A549 (cell line): ENCODE results near the gene NAA25. TPM values are rescaled to one million over a fixed set of nuclear protein-coding genes. Genes with fewer than 3 reads are reported as not detected.

Source experiments
- ATAC-seq, 2 experiments: fragments of 200-7000 bp in 1 of 2; fragments of >200 bp in 1 of 2; cut with Nextera tagmentation in 1 of 2; cut with Tn5 transposase in 1 of 2; 3 replicates each; pipeline versions ENCODE4 v1.8.0 to v1.9.1; 2018 to 2020; ENCODE audit warnings: mild to moderate bottlenecking in 1 of 2, moderate library complexity in 1 of 2
- CTCF ChIA-PET: fragments of 300-600 bp; sonication (Branson Sonifier 250); formaldehyde crosslinking; extraction: SDS; loops from one replicate; lab custom pipeline; 2021; ENCODE audit warnings: antibody characterized with exemption, inconsistent platforms; lab: Yijun Ruan, JAX
- POLR2A ChIA-PET: fragments of 350-600 bp; formaldehyde crosslinking; extraction: SDS; loops from one replicate; lab custom pipeline; 2021; ENCODE audit warnings: antibody characterized with exemption, inconsistent platforms; lab: Yijun Ruan, JAX
- DNase-seq, 2 experiments: peaks; one replicate each; pipeline versions ENCODE4 v3.0.0 to v3.0.0-alpha.2; 2011 to 2016; ENCODE audit warnings: low read depth in 1 of 2, low spot score in 1 of 2
- FAIRE-seq: peaks from 2 replicates; lab custom pipeline; 2011; peaks lifted over from hg19 to GRCh38; lab: Jason Lieb, UNC
- H3K27ac ChIP-seq, 2 experiments: fragments of >200 bp; sonication (Bioruptor Twin); formaldehyde crosslinking; 3 replicates each; pipeline ENCODE4 v1.5.1; 2016 to 2017
- H3K4me1 ChIP-seq: fragments of >200 bp; sonication (Bioruptor Twin); formaldehyde crosslinking; 3 replicates; pipeline ENCODE4 v1.6.1; 2016
- H3K4me2 ChIP-seq: fragments of >200 bp; sonication (Bioruptor Twin); formaldehyde crosslinking; 3 replicates; pipeline ENCODE4 v1.6.1; 2016
- H3K4me3 ChIP-seq: fragments of >200 bp; sonication (Bioruptor Twin); formaldehyde crosslinking; 3 replicates; pipeline ENCODE4 v1.5.1; 2016
- H3K9me3 ChIP-seq: fragments of >200 bp; sonication (Bioruptor Twin); formaldehyde crosslinking; 3 replicates; pipeline ENCODE4 v1.6.1; 2016
- ATOH8 ChIP-seq: fragments of 250-450 bp; sonication (Bioruptor Pico); IDR thresholded peaks from 2 replicates; pipeline ENCODE4 v1.5.0; 2020; ENCODE audit warnings: low read depth, mild to moderate bottlenecking, moderate library complexity
- BCL3 ChIP-seq: fragments of >200 bp; sonication (Bioruptor Twin); formaldehyde crosslinking; IDR thresholded peaks from 3 replicates; pipeline ENCODE4 v1.6.1; 2016
- CBX8 ChIP-seq: fragments of 200-600 bp; sonication (generic); IDR thresholded peaks from 2 replicates; pipeline ENCODE4 v1.6.1; 2016
- CHD2 ChIP-seq: fragments of 150-350 bp; IDR thresholded peaks from 2 replicates; pipeline ENCODE4 v1.6.1; 2014; ENCODE audit warnings: low read length; ENCODE audit not compliant: partially characterized antibody
- CTCF ChIP-seq: fragments of >200 bp; sonication (Bioruptor Twin); formaldehyde crosslinking; IDR thresholded peaks from 3 replicates; pipeline ENCODE4 v1.5.1; 2016
- HES2 ChIP-seq: fragments of >200 bp; sonication (Bioruptor Twin); formaldehyde crosslinking; IDR thresholded peaks from 2 replicates; pipeline ENCODE4 v1.6.1; 2016
- HEYL ChIP-seq: fragments of 250-450 bp; sonication (Bioruptor Pico); IDR thresholded peaks from 2 replicates; pipeline ENCODE4 v1.8.0; 2021; ENCODE audit warnings: mild to moderate bottlenecking, moderate library complexity
- HOXB5 ChIP-seq: fragments of 250-450 bp; sonication (Bioruptor Pico); IDR thresholded peaks from 2 replicates; pipeline ENCODE4 v1.5.0; 2020; ENCODE audit warnings: mild to moderate bottlenecking, moderate library complexity
- KDM1A ChIP-seq: fragments of 200-600 bp; sonication (generic); IDR thresholded peaks from 2 replicates; pipeline ENCODE4 v1.6.1; 2016; ENCODE audit warnings: low read depth, mild to moderate bottlenecking
- KDM5A ChIP-seq: fragments of 200-600 bp; sonication (generic); IDR thresholded peaks from 2 replicates; pipeline ENCODE4 v1.6.1; 2016; ENCODE audit warnings: antibody characterized with exemption, mild to moderate bottlenecking
- MAX ChIP-seq: IDR thresholded peaks from 2 replicates; pipeline ENCODE4 v1.6.1; 2012
- MYC ChIP-seq: IDR thresholded peaks from 2 replicates; pipeline ENCODE4 v1.6.1; 2012; ENCODE audit warnings: mild to moderate bottlenecking, inconsistent platforms, low read length, improper control_type of control experiment, borderline replicate concordance
- NFE2L2 ChIP-seq: fragments of 150-350 bp; conservative IDR thresholded peaks from 2 replicates; pipeline ENCODE4 v1.6.1; 2014; ENCODE audit warnings: low read length
- PBX3 ChIP-seq: IDR thresholded peaks from 2 replicates; pipeline ENCODE4 v1.6.1; 2012
- REST ChIP-seq: fragments of 200-600 bp; sonication (generic); IDR thresholded peaks from 2 replicates; pipeline ENCODE4 v1.6.1; 2016; ENCODE audit warnings: antibody characterized with exemption, mild to moderate bottlenecking, moderate library complexity
- RFX5 ChIP-seq: fragments of 450-650 bp; IDR thresholded peaks from 2 replicates; pipeline ENCODE4 v1.7.1; 2014; ENCODE audit warnings: antibody characterized with exemption, mild to moderate bottlenecking, moderate library complexity
- ZC3H11A ChIP-seq: fragments of 450-650 bp; IDR thresholded peaks from 2 replicates; pipeline ENCODE4 v1.6.1; 2014; ENCODE audit warnings: antibody characterized with exemption, mild to moderate bottlenecking
- WGBS: methylation state at CpG from one replicate; pipeline ENCODE4 v1.1.6; 2017; ENCODE audit errors: missing lambda C conversion rate; 5-methylcytosine and 5-hydroxymethylcytosine counted together
- polyA plus RNA-seq, 4 experiments: library from polyadenylated mRNA; depleted of rRNA in 3 of 4; stranded (reverse); fragments of >200 nt; fragmentation: RNase III in 1 of 4; extraction: RNeasy Plus Mini Kit Qiagen cat#74134 plus additional on column Dnase treatment in 1 of 4; gene quantifications; 2 replicates in 3 of 4; 3 replicates in 1 of 4; pipeline ENCODE4 v1.2.3, GENCODE V29; 2011 to 2017
- TF ChIP-seq, protein P1 (sequence below): fragments of 150-350 bp; IDR thresholded peaks from 2 replicates; pipeline ENCODE4 v1.6.1; 2014; ENCODE audit warnings: low read depth, mild to moderate bottlenecking, low read length
- TF ChIP-seq, protein P2 (sequence below): IDR thresholded peaks from 2 replicates; pipeline ENCODE4 v1.6.1; 2012; ENCODE audit warnings: low read depth, borderline replicate concordance

The NAA25 gene
- polyA plus RNA-seq, 2 of the 4 experiments (the other 2 are of a cell fraction) = 21.3 to 41.4 TPM

DNA sequence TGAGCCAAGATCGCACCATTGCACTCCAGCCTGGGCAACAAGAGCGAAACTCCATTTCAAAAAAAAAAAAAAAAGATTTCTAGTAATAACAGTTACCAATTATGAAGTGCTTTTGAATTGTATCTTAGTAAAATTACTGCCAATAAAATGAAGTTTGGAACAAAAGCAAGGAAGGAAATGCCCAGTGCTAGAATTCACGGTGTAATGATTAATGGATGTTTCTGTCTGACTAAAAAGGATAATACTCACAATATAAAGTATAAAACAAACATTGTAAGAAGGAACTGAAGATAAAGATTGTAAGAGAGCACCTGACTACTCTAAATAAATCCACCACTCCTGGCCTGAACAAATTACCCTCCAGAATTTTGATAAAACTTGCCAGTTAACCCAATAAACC is 99.7 kb downstream of the NAA25 start:
- TF ChIP-seq RFX5 = no peak
- no peak for TF ChIP-seq ZC3H11A
- TF ChIP-seq KDM5A = no peak
- TF ChIP-seq NFE2L2 = no peak
- TF ChIP-seq HES2 = no peak
- TF ChIP-seq CTCF = no peak
- no peak for TF ChIP-seq BCL3
- ChIA-PET POLR2A (no interaction called here), CTCF (no interaction called here)
- no peak for FAIRE-seq
- no peaks in the 10 kb centered on the region for H3K9me3 ChIP-seq
- H3K27ac ChIP-seq = no peak overlapping the region
- WGBS = 75% methylated on average over 3 of the region's 3 CpGs
- DNase-seq = no peak
- ATAC-seq = no peak
- H3K4me3 ChIP-seq = no peak overlapping the region
- peak overlapping the region; percentile 22 for H3K4me2 ChIP-seq
- peaks cover 34% of the 10 kb centered on the region for H3K4me1 ChIP-seq

GRCh38 chr12:112007945-112008344 is 100.6 kb downstream of the NAA25 start:
- ATAC-seq = no peak
- TF ChIP-seq ATOH8 (no peak), ZC3H11A (no peak), CHD2 (no peak), HOXB5 (CRISPR knock-in tag) (no peak), CBX8 (no peak), MAX (no peak), HEYL (no peak), REST (no peak), KDM1A (no peak), PBX3 (no peak), MYC (no peak)
- TF ChIP-seq, protein P1, sequence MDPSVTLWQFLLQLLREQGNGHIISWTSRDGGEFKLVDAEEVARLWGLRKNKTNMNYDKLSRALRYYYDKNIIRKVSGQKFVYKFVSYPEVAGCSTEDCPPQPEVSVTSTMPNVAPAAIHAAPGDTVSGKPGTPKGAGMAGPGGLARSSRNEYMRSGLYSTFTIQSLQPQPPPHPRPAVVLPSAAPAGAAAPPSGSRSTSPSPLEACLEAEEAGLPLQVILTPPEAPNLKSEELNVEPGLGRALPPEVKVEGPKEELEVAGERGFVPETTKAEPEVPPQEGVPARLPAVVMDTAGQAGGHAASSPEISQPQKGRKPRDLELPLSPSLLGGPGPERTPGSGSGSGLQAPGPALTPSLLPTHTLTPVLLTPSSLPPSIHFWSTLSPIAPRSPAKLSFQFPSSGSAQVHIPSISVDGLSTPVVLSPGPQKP = no peak
- TF ChIP-seq, protein P2, sequence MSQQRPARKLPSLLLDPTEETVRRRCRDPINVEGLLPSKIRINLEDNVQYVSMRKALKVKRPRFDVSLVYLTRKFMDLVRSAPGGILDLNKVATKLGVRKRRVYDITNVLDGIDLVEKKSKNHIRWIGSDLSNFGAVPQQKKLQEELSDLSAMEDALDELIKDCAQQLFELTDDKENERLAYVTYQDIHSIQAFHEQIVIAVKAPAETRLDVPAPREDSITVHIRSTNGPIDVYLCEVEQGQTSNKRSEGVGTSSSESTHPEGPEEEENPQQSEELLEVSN = no peak
- no peak for FAIRE-seq
- Histone ChIP-seq H3K9me3 (no peaks in the 10 kb centered on the region), H3K4me3 (no peak overlapping the region), H3K4me1 (peaks cover 34% of the 10 kb centered on the region), H3K27ac (no peak overlapping the region), H3K4me2 (no peak overlapping the region)
- 96% methylated on average over 9 of the region's 9 CpGs for WGBS
- CTCF ChIA-PET = interaction anchor here (0.5 kb wide), 1 partner anchor 64 kb away, joined by 3 read pairs; no protein-coding TSS in a partner anchor
- no peak for DNase-seq
- POLR2A ChIA-PET = no interaction called here
